Effector CD8-positive, alpha-beta T cell (primary cell): ENCODE results near the gene ALKBH6.
"Not testable (repeated sequence)": the region's sequence is repeated elsewhere in the genome, so short reads cannot be mapped to it uniquely, and the experiment has no call there.

Source experiments
- DNase-seq: peaks from one replicate; lab custom pipeline; 2025; lab: John Stamatoyannopoulos, UW
- total RNA-seq, 4 experiments: gene quantifications; one replicate each; lab custom pipeline; 2026; lab: John Stamatoyannopoulos, UW

ALKBH6 gene
- total RNA-seq: 2.6 to 10.5 (median 6.5) reads per million in 4 experiments

DNA sequence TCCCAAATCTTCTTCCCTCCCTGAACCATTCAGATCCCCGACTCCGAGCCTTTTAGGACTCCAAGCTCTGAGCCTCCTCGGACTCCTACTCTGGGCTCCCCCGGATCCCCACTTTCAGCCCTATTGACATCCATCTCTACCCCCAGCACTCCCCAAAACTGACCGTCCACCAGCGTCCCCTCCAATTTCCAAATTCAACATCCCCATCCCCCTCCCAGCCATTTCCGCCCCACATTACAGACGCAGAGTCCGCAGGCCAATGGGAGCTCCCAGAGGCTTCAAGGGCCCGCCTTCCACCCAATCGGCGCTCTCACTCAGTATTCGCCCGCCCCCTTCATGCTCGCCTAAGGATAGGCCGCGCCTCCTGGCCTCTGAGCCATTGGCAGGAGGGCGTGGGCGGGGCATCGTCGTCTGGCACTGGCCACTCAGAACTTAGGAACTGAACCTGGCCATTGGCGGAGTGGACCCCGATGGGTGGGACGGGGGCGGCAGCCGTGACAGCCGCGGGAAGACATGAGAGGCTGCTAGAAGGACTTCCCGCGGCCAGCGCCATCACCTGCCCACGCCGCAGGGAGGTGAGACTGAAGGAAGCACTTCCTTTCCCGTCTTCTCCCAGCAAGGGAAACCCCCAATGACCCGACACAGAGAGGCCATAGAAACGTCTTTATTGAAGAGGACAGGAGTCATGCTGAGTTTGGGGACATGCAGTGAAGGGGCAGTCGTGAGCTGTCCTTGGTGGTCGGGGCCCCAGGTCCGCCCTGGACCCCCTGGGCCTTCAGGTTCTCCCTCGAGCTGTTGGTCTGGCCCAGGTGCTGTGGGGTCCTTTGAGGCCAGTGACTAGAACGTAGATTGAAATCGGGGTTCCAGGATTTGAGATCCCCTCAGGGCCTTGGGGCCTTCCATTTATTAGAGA, at the start of gene ALKBH6:
Gene ALKBH6 (minus strand): TSS at position 202 of the 913 bp plus-strand sequence. CDS start 816 bp downstream, outside the sequence.
- peak; percentile 98 for DNase-seq

- DNase-seq: no peak
Observed at GRCh38 chr19:36061367-36061766, 47.4 kb upstream of the ALKBH6 start.

GRCh38 chr19:36060430-36060829, 46.4 kb upstream of the ALKBH6 start:
- DNase-seq: no peak

DNA sequence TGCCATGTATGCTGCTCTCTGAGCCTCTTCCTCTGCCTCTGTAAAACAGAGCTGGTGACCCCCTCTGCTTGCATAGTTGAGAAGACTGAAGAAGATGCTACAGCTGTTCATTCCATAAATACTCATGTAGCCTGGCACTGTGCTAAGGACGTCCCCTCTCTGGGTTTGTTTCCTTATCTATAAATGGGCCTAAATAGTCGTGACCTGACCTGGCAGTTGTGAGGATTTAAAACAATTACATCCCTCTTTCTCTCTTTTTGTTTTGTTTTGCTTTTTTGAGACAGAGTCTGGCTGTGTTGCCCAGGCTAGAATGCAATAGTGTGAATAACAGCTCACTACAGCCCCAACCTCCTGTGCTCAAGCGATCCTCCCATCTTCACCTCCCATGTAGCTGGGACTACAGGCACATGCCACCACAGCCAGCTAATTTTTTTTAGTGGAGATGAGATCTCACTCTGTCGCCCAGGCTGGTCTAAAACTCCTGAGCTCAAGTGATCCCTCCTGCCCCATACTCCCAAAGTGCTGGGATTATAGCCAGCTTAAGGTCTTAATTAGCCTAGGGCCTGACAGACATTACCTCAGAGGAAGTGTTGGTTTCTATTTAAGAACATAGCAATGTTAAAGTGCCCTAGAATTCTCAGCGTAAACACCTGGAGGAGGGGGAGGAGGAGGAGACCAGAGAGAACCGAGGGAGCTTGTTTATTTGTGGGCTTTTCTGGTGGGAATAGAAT, 45.3 kb upstream of the ALKBH6 start:
- DNase-seq: no peak

GRCh38 chr19:36058481-36059179, 44.6 kb upstream of the ALKBH6 start:
- no peak for DNase-seq

- peak; percentile 95 for DNase-seq
Observed at GRCh38 chr19:36054733-36055686, 41.0 kb upstream of the ALKBH6 start, which contains the start of gene WDR62. TSS of gene WDR62 (plus strand) at chr19:36054897. CDS start at chr19:36054972, 75 bp downstream.

DNA sequence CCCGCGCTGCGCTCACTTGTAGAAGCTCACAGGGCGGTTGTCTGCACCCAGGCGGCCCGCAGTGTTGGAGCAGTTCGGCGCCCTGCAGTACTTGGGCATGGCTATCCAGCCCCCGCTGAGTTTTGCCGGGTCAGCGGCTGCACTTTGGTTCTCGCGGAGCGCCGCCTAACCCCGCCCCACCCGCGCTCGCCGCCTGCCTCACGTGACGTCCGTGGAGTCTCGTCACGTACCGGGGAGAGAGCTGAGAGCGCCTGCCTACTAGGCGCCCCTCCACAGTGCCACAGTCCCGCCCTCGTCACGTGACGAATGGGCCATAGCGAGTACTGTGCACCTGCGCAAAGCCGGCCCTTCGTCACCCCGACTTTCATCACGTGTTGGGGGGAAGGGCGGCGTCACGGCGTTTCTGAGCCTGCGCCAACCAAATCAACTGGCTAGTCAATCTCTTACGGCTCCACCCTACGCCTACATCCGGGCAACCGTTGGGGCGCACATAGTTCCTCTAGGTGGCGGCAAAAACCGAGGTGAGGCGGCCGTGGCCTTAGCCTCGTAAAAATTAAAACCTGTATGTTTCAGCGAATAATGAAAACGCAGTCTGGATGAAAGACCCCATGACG, 40.2 kb upstream of the ALKBH6 start, which contains the start of gene THAP8:
Gene THAP8 (minus strand): TSS at position 167 of the 614 bp plus-strand sequence. CDS start 68 bp downstream, at position 99.
- peak; percentile 99 for DNase-seq

- no peak for DNase-seq
Observed at GRCh38 chr19:36051637-36052036, 37.6 kb upstream of the ALKBH6 start.

- DNase-seq: no peak
Observed at GRCh38 chr19:36051236-36051635, 37.2 kb upstream of the ALKBH6 start.

DNA sequence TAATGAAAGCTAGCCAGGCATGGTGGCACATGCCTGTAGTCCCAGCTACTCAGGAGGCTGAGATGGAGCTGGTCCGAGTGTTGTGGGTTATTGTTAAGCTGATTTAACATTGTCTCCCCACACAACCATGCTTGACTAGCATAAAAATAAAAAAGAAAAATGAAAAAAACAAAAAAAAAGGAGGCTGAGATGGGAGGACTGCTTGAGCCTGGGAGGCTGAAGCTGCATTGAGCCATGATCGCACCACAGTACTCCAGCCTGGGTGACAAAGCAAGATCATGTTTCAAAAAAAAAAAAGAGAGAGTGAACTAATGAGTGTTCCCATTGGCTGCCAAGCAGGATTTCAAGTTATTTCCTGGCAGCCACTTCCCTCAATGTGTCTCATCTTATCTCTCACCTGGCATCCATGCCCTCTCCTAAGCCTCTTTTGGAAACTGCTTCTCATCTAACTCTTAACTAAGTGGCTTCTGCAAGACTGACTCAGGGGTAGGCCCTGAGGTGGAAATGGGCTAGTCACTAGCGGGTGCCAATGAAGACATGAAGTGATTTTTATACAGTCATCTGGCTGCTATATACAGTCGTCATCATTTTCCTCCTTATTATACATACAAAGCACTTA, 35.2 kb upstream of the ALKBH6 start:
- no peak for DNase-seq

DNA sequence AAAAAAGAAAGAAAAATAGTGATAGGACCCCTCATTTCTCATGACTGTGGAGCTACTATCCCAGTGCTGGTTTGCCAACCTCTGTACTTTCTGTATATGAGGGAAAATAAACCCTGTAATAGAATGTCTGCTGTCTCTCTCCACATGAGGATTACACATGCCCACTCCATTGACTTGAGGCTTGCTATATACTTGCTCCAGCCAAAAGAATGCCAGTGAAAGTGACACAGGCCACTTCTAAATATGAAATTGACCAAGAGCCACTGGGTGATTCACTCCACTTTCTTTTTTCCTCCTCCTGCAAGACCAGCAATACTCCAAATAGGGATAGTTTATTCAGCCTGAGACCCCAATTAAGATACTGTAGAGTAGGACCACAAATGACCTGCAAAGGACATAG, 33.8 kb upstream of the ALKBH6 start:
- no peak for DNase-seq

DNA sequence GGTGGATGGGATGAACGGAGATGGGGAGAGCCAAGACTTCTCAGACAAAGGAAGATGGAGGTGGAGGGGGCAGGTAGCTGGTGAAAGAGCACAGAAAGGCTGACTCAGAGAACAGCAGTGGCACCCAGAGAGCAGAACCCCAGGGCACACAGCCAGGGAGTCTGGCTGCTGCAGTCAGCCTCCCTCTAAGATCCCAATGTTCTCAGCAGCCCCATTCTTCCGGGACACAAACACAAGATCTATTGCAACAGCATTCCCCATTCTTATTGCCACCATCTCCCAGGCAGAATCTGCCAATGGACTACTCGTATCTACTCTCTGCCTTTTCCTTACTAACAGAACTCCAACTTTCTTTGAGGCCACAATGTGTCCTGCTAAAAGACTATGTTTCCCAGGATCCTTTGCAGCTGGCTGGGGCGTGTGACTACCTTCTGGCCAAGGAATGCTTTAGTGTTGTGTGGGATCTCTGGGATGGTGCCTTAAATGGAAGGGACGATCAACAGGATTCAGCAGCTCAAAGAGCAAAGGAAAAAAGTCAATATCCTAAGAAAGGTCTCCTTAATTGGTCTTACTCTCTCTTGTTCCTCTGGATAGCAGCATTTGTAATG, 32.5 kb upstream of the ALKBH6 start:
- no peak for DNase-seq

DNA sequence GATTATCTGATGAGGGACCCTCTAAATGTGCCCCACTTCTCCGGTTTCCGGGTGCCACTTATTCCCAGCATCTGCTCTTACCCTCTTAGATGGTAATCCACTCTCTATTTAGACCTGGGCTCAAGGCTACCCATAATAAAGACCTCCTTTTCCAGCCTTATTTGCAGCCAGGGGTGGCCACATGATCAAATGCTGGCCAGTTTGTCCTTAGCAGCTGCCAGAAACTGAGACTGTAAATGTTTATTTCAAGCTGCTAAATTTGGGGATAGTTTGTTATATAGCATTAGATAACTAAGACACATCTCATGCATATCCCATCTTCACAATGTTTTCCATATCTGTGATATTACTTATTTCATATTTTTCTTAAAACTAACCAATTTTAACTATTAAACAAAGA, 29.9 kb upstream of the ALKBH6 start:
- DNase-seq: no peak

GRCh38 chr19:36041831-36042230, 27.8 kb upstream of the ALKBH6 start:
- no peak for DNase-seq

- not testable (repeated sequence) for DNase-seq
Observed at GRCh38 chr19:36041092-36041491, 27.1 kb upstream of the ALKBH6 start.

- no peak for DNase-seq
Observed at GRCh38 chr19:36040495-36040894, 26.5 kb upstream of the ALKBH6 start.

- peak; percentile 26 for DNase-seq
Observed at GRCh38 chr19:36032251-36033104, 18.5 kb upstream of the ALKBH6 start, which contains the start of gene CLIP3. TSS of gene CLIP3 (minus strand) at chr19:36032873. CDS start at chr19:36032357, 516 bp downstream.

GRCh38 chr19:36031308-36031707, 17.3 kb upstream of the ALKBH6 start:
- DNase-seq: no peak
